DND-41 (cell line): ENCODE results near the gene MFSD6.

ENCODE experiments used
- EZH2 ChIP-seq: IDR thresholded peaks from 3 replicates; pipeline ENCODE4 v1.6.1; 2012; ENCODE audit warnings: borderline replicate concordance, low read depth, mild to moderate bottlenecking, moderate library complexity, low read length, inconsistent platforms; ENCODE audit not compliant: severe bottlenecking
- TF ChIP-seq, protein P1 (sequence below): IDR thresholded peaks from 2 replicates; pipeline ENCODE4 v1.5.1; 2012; ENCODE audit warnings: borderline replicate concordance, low read length, moderate library complexity, mild to moderate bottlenecking; ENCODE audit not compliant: poor library complexity, severe bottlenecking; ENCODE audit errors: extremely low read depth

- TF ChIP-seq, protein P1, sequence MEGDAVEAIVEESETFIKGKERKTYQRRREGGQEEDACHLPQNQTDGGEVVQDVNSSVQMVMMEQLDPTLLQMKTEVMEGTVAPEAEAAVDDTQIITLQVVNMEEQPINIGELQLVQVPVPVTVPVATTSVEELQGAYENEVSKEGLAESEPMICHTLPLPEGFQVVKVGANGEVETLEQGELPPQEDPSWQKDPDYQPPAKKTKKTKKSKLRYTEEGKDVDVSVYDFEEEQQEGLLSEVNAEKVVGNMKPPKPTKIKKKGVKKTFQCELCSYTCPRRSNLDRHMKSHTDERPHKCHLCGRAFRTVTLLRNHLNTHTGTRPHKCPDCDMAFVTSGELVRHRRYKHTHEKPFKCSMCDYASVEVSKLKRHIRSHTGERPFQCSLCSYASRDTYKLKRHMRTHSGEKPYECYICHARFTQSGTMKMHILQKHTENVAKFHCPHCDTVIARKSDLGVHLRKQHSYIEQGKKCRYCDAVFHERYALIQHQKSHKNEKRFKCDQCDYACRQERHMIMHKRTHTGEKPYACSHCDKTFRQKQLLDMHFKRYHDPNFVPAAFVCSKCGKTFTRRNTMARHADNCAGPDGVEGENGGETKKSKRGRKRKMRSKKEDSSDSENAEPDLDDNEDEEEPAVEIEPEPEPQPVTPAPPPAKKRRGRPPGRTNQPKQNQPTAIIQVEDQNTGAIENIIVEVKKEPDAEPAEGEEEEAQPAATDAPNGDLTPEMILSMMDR = no peak
- no peak for TF ChIP-seq EZH2
Measured at GRCh38 chr2:190545093-190545492, 136.9 kb downstream of the MFSD6 start.
